Forelimb muscle (tissue), 1 donor: ENCODE results near the gene DNM3. TPM values are rescaled to one million over a fixed set of nuclear protein-coding genes. Genes with fewer than 3 reads are reported as not detected.

Experiments used
- DNase-seq: peaks from one replicate; pipeline ENCODE4 v3.0.0-alpha.2; 2013; ENCODE audit warnings: low read depth
- polyA plus RNA-seq: library from polyadenylated mRNA; unstranded; fragments of 120-200 nt; gene quantifications from one replicate; pipeline ENCODE4 v1.2.1, GENCODE V29; 2013; ENCODE audit not compliant: insufficient read length

The DNM3 gene
- polyA plus RNA-seq, 1 donor, result 3.0 TPM

DNA sequence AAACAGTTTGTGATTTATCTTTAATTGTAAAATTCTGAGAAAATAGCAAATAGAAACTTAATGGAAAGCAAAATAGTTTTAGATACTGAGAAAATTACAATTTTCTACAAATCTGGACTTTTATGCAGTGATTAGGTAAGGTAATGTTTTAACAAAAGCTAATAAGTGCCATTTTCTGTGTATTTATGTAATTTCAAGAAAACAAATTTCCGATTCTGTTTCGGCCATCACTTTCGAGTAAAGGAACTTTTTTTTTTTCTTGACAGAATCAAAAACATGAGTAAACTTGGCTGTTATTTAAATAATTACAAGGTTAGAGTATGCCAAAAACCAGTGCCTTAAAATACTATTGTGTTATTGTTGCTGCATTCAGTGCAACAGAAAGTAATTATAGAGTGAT, 298.8 kb downstream of the DNM3 start:
- DNase-seq, result no peak

DNA sequence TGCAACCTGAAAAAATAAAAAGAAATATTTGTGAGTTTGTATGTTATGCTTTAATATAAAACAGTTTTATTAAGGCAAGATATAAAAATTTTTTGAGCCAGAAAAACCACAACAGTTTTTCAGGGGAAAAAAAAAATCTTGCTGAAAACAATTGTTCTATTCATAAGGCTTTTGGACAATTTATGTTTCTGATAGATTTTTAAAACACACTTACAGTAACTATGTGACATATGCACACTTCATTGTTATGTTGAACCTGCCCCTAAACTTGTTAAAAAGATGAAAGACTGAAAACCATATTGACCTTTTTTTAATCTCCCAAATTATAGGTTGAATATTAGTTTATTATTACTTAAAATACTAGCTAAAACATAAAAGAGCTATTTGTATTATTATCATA, 299.3 kb downstream of the DNM3 start:
- DNase-seq, result no peak

DNA sequence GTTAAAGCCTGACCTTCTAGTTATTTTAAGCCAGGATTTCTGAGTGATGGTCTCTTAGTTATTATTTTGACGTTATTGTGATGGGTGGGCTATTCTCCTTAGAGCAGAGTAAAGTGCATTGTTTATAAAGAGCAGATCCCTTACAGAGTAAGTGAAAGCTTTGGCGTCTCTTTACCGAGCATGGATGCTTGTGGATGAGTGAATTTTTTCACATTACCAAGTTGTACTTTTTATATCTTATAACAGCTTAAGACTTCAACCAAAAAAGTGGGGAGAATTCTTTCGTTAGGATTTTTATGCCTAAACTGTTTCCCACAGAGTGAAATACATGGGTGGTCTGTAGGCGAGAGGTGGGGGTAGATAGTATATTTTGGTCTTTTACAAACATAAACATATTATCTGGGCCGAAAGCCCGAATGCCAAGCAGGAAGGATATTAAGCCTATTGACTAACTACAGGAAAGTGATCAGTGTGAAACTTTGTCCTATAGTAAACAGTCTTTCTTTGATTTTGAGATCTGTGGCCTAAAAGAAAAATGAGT, 300.1 kb downstream of the DNM3 start:
- no peak for DNase-seq

DNA sequence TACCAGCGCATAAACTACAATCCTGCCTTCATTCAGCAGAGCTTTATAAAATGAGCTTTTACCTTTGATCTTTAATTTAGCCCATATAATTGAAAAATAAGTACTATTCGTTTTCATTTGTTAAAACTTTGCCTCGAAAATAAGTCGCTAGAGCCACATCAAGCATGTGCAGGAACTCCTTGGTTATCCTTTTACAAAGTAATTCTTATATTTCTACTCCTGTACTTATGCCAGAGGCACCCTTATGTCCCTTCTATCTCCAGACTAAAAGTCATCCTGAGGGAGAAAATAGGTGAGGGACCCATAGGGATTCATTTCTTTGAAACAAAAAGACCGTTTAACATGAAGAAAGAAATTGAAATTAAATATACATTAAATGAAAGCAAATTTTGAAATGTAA, 301.0 kb downstream of the DNM3 start:
- no peak for DNase-seq

DNA sequence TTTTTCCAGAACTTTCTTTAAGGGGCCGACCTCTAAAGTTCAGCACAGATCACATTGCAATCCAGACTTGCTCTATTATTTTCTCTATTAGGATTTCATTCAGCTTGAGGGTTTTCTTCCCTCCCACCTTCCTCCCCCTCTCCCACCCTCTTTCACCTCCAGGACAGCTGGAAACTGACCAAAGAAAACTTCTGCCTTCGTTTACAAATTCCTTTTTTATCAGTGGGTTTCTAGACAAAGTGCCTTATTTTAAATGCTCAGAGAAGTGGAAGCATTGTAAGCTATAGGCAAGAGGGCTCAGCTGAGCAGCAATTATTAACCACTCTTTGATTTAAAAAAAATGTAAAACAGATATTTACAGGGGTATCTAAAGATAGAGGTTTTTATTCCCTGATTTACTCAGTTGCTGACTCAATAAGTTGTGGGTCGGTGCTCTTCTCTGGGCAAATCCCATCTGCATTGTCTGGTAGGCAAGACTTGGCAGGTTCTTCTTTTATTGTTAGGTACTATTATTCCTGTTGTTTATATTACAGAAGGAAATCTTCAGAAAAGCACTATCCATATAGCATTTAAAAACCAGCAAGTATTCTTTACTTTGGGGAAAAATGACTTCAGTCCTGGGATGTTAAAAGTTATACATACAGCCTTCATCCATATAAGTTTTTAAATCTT, 302.2 kb downstream of the DNM3 start:
- no peak for DNase-seq

DNA sequence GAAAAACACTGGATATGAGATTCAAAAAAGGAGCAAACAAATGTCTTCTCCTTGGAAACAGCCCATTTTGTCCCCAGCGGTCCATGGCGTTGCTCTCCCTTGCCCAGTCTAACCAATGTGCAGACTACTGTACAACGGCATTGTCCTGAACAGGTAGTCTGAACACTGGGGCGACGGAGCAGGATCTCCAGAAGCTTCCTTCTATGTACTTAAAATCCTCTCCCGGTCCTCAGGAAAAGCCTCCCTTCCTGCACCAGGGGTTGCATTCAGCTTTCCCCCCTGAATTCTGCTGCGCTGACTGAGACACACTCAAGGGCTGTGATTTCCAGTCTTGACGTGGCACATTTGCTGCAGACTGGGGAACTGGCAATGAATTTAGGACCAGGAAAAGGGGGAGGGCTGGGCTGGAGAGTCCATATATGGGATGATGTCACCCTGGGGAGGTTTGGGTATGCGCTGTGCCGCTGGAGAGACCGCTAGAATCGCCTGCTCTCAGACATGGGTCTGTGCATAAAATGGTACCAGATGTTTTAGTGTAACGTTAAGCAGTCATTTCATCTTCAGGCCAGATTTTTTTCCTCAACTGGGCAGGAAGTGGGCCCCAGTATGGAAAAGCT, 303.3 kb downstream of the DNM3 start:
- DNase-seq, result peak; percentile 97

DNA sequence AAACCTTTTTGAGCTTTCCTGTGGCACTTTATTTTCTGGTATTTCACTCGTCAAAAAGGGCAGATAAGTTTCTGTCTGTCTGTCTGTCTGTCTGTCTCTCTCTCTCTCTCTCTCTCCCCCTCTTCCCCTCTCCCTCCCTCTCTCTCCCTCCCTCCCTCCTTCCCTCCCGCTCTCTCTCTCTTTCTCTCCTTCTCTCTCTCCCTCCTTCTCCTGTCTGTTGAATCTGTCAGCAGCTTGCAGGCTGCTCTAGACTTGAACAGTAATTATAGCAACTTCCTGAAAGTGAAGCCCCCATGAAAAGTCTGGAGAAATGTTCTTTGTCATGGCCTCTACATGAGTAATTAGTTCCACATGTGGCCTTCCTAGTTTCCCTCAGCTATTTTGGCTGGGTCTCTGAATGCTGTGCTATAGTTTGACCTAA, 303.9 kb downstream of the DNM3 start:
- DNase-seq, result peak; percentile 84

DNA sequence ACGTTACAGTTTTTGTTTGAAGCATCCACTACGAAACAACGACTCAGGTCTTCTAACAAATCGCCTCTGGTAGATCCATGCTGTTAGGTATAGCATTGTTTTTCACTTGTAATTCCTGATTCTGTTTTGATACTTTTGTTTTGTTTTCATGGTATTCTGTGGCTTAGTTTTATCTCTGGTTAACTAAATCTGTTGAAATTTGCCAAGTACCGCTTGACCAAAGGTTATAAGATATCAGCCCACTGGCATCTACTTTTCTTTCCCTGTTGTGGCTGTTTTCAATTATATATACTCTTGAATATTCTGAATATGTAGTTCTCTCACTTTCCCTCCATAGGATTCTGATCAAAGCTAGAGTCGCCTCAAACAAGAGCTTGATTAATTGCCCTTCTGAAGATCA, 304.4 kb downstream of the DNM3 start:
- DNase-seq, result no peak

DNA sequence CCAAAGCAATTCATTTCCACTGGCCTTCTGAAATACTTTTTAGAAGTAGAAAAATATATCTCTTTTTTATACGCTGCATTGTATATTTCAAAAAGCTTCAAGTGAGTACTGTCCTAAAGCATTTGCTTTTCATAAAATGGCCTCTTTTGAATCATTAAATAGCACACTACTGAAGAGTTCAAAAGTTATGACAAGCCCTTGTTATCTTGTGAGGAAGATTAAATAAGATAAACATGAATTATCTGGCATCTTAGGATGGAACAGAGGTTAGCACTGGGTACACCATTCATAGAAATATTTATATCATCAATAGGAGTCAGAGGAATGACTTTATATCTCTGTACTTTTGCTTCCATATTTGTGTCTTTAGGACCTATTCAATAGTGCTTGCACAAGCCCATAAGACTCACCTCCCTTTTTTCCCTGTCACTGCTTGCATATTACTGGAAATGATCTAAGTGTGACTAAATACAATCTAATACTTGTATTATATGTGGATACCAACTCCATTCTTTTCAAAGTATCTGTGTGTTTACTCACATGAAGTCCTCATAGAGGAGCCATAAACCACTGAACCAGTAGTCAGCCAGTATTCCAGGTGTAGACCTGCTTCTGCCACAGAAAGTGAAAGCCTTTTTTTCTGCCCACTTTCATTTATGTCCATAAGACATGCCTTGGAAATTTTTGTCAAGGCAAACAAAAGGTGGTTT, 305.0 kb downstream of the DNM3 start:
- no peak for DNase-seq

DNA sequence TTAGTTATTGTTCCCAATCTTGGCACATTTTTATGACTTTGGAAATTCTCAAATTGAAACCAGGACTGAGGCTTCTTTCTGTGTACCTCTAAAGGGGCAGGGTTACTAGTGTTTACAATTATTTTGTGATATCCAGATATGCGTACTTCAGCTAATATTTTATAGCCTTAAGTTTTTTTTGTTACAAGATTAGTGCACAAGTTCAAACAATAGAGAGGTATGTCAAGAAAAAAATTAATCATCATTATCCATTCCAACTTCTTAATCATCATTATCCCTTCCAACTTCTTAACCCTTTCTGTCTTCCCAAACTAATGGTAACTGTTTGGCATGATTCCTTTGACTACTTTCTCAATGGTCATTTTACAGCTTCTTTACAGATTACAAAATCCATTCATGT, 306.2 kb downstream of the DNM3 start:
- no peak for DNase-seq

DNA sequence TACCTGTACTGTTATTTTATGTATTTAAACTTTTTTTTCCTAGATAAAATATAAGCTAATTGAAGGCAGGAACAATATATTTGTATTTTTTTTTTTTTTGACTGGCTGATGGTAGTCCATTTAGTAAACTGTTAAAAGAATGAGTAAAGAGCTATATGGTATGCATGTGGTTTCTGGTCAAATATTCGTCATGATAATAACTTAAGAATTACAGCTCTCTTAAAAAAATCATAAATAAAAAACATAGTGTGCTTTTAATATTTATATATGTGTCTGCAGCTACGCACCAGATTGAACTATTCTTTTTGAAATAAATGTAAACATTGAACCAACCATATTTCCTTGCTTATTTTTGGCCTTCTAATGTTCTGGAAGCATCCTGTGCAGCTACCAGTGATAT, 306.9 kb downstream of the DNM3 start:
- DNase-seq, result no peak

DNA sequence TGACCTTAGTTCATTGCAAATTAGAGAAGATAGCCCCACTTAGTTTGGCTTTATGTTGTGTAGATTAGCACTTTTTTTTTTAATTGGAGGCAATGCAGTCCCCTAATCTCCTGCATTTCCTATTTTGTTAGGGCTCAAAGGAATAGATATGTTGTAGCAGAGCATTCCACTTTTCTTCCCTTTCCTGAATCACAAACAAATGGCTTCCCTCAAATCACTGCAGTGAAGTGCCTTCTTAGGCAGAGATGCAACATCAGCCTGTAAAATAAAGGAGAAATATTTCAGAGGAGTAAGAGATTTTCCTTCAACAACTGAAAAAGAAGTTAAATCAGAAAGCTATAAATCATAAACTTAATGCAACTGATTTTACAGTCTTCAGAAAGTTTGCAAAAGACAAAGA, 307.4 kb downstream of the DNM3 start:
- no peak for DNase-seq

DNA sequence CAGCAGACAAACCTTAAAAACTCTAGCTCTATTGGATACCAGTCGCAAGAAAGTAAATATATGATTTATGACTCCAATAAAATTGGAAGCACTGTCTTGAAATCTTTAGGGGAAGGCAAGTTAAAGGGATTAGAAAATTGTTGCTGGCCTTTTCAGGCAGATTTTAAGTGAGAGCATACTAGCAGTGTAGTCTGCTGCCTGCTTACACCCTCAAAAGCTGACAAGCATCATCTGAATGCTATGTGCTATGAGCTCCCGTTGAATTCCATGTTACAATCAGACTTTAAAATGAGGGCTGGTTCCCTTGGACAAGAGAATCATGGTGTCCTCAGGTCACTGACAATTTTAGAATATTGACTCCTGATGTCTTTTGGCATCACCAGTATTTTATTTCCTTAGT, 308.0 kb downstream of the DNM3 start:
- DNase-seq, result no peak

DNA sequence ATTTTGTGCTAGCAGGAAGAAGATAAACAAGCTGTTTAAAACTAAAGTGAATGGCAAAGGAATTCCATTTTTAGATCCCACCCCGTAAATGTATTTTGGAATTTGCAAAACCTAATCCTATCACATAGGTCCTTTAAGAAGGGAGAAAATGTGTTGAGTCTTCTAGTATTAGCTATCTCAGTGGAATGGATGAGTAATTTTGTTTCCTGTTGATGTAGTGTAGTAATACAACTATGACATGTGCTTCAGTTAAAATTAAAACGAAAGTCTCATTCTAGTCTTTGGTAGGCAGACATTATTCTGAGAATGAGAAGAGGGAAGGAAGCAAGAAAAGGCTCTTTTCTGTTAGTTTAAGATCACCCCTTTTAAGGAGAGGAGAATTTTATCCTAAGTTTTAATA, 313.3 kb downstream of the DNM3 start:
- DNase-seq, result no peak

DNA sequence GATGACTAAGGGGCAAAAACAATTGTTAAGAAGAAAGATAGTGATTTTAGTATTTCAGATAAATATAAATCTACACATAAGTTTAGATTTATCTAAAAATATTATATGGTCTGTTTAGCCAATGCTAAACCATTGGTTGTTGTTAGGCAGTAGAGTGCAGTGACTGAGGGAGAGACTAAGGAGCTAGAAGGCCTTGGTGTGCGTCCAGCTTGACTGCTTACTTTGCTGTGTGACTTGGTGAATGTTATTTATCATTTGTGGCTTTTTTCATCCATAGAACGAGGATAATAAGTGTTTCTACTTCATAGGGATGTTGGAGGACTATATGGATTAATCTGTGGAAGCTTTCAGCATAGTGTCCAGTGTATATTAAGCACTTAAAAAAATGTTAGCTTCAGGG, 314.5 kb downstream of the DNM3 start:
- no peak for DNase-seq

DNA sequence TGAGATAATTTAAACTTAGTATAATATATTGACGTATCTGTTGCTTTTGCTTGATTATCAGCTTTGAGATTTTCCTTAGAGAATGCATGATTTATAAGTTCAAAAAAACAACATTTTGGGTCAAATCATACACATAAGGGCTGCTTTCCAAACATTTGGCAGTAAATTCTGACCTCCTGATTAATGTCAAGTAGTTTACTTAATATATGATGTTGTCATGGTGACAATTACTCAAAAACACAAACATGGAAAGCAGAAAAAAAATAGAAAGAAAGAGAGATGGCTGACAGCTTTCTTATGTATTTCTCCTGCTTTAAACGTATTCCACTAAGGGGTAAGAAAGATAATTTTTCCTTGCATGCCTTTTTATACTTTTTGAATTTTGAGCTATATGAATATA, 320.9 kb downstream of the DNM3 start:
- no peak for DNase-seq

DNA sequence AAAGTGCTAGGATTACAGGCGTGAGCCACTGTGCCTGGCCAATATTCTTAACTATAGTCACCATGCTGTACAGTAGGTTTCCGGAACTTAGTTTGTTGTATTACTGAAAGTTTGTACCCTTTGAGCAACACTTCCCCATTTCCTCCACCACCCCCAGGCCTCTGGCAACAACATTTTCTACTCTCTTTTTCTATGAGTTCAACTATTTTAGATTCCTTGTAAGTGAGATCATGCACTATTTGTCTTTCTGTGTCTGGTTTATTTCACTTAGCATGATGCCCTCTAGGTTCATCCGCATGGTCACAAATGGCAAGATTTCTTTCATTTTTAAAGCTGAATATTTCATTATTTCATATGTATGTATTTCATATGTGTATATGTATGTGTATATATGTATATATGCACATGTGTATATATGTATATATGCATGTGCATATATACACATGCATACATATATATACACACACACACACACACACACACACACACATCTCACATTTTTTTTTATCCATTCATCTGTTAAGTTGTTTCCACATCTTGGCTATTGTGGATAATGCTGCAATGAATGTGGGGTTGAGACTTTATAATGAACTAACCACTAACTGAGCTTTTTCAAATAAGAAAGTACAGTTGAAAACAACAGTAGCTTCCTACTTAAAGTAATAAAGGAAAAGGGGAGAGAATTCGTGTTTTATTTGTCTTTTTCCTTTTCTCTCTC, 322.4 kb downstream of the DNM3 start:
- DNase-seq, result no peak

DNA sequence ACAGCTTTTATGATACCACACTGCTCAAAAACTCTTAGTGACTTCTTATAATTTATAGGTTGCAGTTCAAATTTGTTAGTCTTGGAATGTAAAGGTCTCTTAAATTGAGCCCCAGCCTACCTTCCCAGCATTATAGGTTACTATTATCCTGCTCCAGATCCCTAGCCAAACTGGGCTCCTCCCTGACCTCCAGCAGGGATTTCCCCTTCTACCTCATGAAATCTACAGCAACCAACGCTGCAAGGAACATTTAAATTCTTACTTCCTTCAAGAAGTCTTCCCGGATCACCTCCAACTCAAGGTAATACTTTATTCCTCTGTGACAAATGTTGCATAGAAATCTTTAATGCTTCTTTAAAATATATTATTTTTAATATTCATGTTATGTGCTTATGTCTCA, 324.1 kb downstream of the DNM3 start:
- no peak for DNase-seq

DNA sequence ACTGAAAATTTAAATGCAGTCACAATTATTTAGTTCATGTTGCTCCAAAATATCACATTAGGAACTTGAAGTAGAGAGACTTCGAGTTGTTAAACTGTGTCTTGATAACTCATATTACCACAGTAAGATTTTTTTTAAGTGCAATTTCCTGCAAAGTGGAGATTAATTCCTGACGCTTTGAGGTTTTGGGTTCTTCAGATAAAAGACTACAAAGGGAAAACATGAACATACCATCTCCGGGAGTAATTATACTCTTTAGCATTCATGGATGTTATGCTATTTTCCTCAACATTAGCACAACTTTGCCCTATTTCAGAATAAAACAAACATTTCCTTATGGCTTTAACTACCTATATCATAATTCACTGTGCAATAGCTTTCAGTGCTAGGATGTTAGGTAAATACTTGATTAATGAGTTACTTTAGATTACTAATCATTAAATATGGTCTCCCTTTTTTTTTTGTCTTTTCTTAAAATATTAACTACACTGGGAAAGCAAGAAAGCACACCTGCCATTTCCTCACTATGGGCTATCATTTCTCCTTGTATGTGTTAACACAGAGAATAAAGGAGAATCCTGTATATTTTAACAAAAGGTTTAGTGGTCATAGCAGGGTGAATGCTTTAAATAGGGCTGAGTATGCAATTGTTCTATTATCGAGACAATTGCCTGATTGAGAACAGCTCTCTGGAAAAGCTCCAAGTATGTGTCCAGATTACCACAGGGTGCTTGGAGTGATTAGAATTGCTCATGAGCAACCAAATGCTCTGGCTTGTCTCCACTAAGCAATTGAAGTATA, 326.7 kb downstream of the DNM3 start:
- DNase-seq, result no peak

DNA sequence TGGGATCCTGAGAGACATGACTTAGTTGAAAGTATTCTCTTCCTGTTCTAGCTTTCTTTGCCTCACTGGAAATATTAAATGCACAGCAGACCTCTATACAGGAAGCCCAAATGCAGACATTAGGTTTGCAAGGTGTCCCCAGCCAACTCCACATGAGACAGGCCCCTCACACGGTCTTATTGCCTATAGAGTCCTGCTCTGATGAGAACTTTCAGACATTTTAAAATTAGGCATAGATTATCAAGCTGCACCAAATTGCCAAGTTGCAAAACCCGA, 327.2 kb downstream of the DNM3 start:
- DNase-seq, result no peak

DNA sequence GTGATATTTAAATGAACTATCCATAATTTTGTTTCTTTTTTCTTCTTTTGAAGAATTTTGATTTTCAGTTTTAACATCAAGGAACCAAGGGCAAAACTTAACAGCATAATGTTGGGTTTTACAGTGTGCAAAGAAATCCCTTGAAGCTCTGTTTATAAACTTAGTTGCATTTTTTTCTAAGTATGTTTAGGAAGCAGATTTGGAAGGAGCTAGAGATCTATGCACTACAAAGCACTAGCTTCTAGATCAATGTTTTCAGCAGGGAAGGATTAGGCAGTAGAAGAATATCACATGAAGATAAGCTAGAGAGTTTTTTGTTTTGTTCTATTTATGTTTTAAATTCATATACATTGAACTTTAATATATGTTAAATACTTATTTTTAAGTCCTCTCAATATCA, 328.5 kb downstream of the DNM3 start:
- DNase-seq, result no peak

DNA sequence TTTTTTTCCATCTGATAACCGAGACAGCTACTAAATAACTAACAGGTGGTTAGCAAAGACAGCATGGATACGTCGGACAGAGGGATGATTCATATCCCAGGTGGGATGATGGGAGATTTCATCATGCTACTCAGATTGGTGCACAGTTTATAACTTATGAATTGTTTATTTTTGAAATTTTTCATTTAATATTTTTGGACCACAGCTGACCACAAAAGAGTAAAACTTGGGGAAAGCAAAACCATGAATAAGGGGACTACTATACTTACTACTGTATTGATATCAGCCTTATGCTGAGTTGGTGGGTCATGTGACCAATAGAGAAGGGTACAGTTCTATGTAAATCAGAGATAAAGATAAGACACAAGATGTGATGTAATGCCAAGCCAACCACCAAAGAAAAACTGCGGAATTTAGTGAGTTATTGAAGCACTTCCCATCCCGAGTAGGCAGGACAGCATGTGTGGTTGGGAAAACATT, 331.1 kb downstream of the DNM3 start:
- no peak for DNase-seq
